ENCODE measurements around the gene RASAL3.
"Not testable (repeated sequence)": the region's sequence is repeated elsewhere in the genome, so short reads cannot be mapped to it uniquely, and the experiment has no call there.

Gene RASAL3

GRCh38 chr19:15421136-15421695, 43.1 kb downstream of the RASAL3 start:
- DNase-seq (ENCODE audit: low read depth in 2 of 2), result no peak

- no peak for DNase-seq (ENCODE audit: low read depth in 2 of 2)
Measured at GRCh38 chr19:15419413-15420025, 44.8 kb downstream of the RASAL3 start.

- DNase-seq (ENCODE audit: low read depth in 2 of 2), result peak; percentile 95 to 99
Measured at GRCh38 chr19:15418579-15419412, 45.5 kb downstream of the RASAL3 start, which contains the start of gene AKAP8L. Gene AKAP8L (minus strand): TSS chr19:15418988. CDS start chr19:15418923, 65 bp downstream.

GRCh38 chr19:15418231-15418578, 46.1 kb downstream of the RASAL3 start:
- no peak for DNase-seq (ENCODE audit: low read depth in 2 of 2)

- DNase-seq (ENCODE audit: low read depth in 2 of 2), result no peak
Measured at GRCh38 chr19:15417699-15418098, 46.6 kb downstream of the RASAL3 start.

GRCh38 chr19:15412832-15413231, 51.5 kb downstream of the RASAL3 start:
- DNase-seq (ENCODE audit: low read depth in 2 of 2), result no peak

- not testable (repeated sequence) for DNase-seq (ENCODE audit: low read depth in 2 of 2)
Measured at GRCh38 chr19:15411351-15411750, 53.0 kb downstream of the RASAL3 start.

- DNase-seq (ENCODE audit: low read depth in 2 of 2), result no peak
Measured at GRCh38 chr19:15404780-15405211, 59.5 kb downstream of the RASAL3 start.

GRCh38 chr19:15404097-15404779, 60.1 kb downstream of the RASAL3 start:
- no peak for DNase-seq (ENCODE audit: low read depth in 2 of 2)

GRCh38 chr19:15403151-15403531, 61.2 kb downstream of the RASAL3 start:
- DNase-seq (ENCODE audit: low read depth in 2 of 2), result no peak

GRCh38 chr19:15402411-15403150, 61.8 kb downstream of the RASAL3 start:
- DNase-seq (ENCODE audit: low read depth in 2 of 2), result no peak

Measured in stimulated activated CD4-positive, alpha-beta T cell treated with anti-CD3 and anti-CD28 coated beads, Interleukin-12 subunit alpha, Interleukin-12 subunit beta, amount 100 ng/mL, for 24 hours (primary cell).